WTC11 (cell line): ENCODE measurements around the gene TXNDC5. TPM values are rescaled to one million over a fixed set of nuclear protein-coding genes. Genes with fewer than 3 reads are reported as not detected.

Experiments used
- ATAC-seq: fragments of 200-7000 bp; cut with Tn5 transposase; 2 replicates; pipeline ENCODE4 v1.10.0; 2021; ENCODE audit warnings: mild to moderate bottlenecking, moderate library complexity
- CTCF ChIA-PET: fragments of 300-600 bp; sonication (Branson Sonifier 250); formaldehyde crosslinking; loops from one replicate; lab custom pipeline; 2021; ENCODE audit warnings: antibody characterized with exemption; lab: Charles Lee
- POLR2A ChIA-PET: fragments of 350-600 bp; sonication (Branson Sonifier 250); formaldehyde crosslinking; loops from one replicate; lab custom pipeline; 2021; ENCODE audit warnings: antibody characterized with exemption; lab: Charles Lee
- DNase-seq: peaks from one replicate; pipeline ENCODE4 v3.0.0; 2021; ENCODE audit warnings: low spot score
- H3K27ac Mint-ChIP-seq: 2 replicates; pipeline ENCODE4 v1.8.0; 2021; ENCODE audit warnings: mixed read lengths
- H3K27me3 Mint-ChIP-seq: 2 replicates; pipeline ENCODE4 v1.8.0; 2021; ENCODE audit warnings: low read depth, mild to moderate bottlenecking, moderate library complexity, mixed read lengths
- H3K36me3 Mint-ChIP-seq: 2 replicates; pipeline ENCODE4 v1.8.0; 2021; ENCODE audit warnings: mixed read lengths
- H3K4me1 Mint-ChIP-seq: 2 replicates; pipeline ENCODE4 v1.8.0; 2022; ENCODE audit warnings: mixed read lengths
- H3K4me3 Mint-ChIP-seq: 2 replicates; pipeline ENCODE4 v1.8.0; 2021; ENCODE audit warnings: mild to moderate bottlenecking, moderate library complexity, mixed read lengths
- H3K9me3 Mint-ChIP-seq: 2 replicates; pipeline ENCODE4 v1.8.0; 2021; ENCODE audit warnings: mixed read lengths
- ATF2 ChIP-seq: sonication (generic); formaldehyde crosslinking; IDR thresholded peaks from 2 replicates; pipeline ENCODE4 v1.8.1; 2022; ENCODE audit warnings: low read depth, missing genetic modification reagents, borderline replicate concordance
- ATF3 ChIP-seq: sonication (generic); formaldehyde crosslinking; conservative IDR thresholded peaks from 2 replicates; pipeline ENCODE4 v1.8.1; 2022; ENCODE audit warnings: mild to moderate bottlenecking, missing genetic modification reagents
- ATF6 ChIP-seq: sonication (generic); formaldehyde crosslinking; IDR thresholded peaks from 2 replicates; pipeline ENCODE4 v1.8.1; 2023; ENCODE audit warnings: mild to moderate bottlenecking, missing genetic modification reagents
- CREM ChIP-seq: sonication (generic); formaldehyde crosslinking; IDR thresholded peaks from 2 replicates; pipeline ENCODE4 v1.8.1; 2022; ENCODE audit warnings: mild to moderate bottlenecking, missing genetic modification reagents, moderate library complexity
- ELF4 ChIP-seq: sonication (generic); formaldehyde crosslinking; IDR thresholded peaks from 2 replicates; pipeline ENCODE4 v1.8.1; 2022; ENCODE audit warnings: low read depth, mild to moderate bottlenecking, moderate library complexity, missing genetic modification reagents
- FOXJ3 ChIP-seq: sonication (generic); formaldehyde crosslinking; IDR thresholded peaks from 2 replicates; pipeline ENCODE4 v1.9.0; 2021; ENCODE audit warnings: missing genetic modification reagents, mild to moderate bottlenecking, borderline replicate concordance
- FOXK1 ChIP-seq: sonication (generic); formaldehyde crosslinking; IDR thresholded peaks from 2 replicates; pipeline ENCODE4 v1.8.0; 2022; ENCODE audit warnings: mild to moderate bottlenecking, moderate library complexity, missing genetic modification reagents
- IRF1 ChIP-seq: sonication (generic); formaldehyde crosslinking; IDR thresholded peaks from 2 replicates; pipeline ENCODE4 v1.8.0; 2023; ENCODE audit warnings: missing genetic modification reagents
- NFYB ChIP-seq: sonication (generic); formaldehyde crosslinking; conservative IDR thresholded peaks from 2 replicates; pipeline ENCODE4 v1.8.0; 2022; ENCODE audit warnings: low read depth, missing genetic modification reagents
- NR2C2 ChIP-seq: sonication (generic); formaldehyde crosslinking; IDR thresholded peaks from 2 replicates; pipeline ENCODE4 v1.8.0; 2022; ENCODE audit warnings: mild to moderate bottlenecking, missing genetic modification reagents
- PRRX2 ChIP-seq: fragments of 250-450 bp; sonication (Bioruptor Pico); IDR thresholded peaks from 2 replicates; pipeline ENCODE4 v1.8.0; 2021; ENCODE audit warnings: mild to moderate bottlenecking
- RORB ChIP-seq: fragments of 250-450 bp; sonication (Bioruptor Pico); IDR thresholded peaks from 2 replicates; pipeline ENCODE4 v1.9.0; 2021; ENCODE audit warnings: mild to moderate bottlenecking
- TP53 ChIP-seq: sonication (generic); formaldehyde crosslinking; IDR thresholded peaks from 2 replicates; pipeline ENCODE4 v1.8.1; 2023; ENCODE audit warnings: mild to moderate bottlenecking, missing genetic modification reagents
- USF1 ChIP-seq: sonication (generic); formaldehyde crosslinking; IDR thresholded peaks from 2 replicates; pipeline ENCODE4 v1.8.0; 2022; ENCODE audit warnings: mild to moderate bottlenecking, missing genetic modification reagents
- ZNF425 ChIP-seq: fragments of 250-450 bp; sonication (Bioruptor Pico); conservative IDR thresholded peaks from 2 replicates; pipeline ENCODE4 v1.9.0; 2021; ENCODE audit warnings: mild to moderate bottlenecking
- ZNF532 ChIP-seq: fragments of 250-450 bp; sonication (Bioruptor Pico); IDR thresholded peaks from 2 replicates; pipeline ENCODE4 v1.9.0; 2021; ENCODE audit warnings: mild to moderate bottlenecking, borderline replicate concordance
- total RNA-seq: library from RNA; stranded (reverse); gene quantifications from 3 replicates; pipeline ENCODE4 v1.2.3, GENCODE V29; 2021

Gene TXNDC5
- total RNA-seq, 1 experiment from 2014 or later, result 141 TPM

- Mint-ChIP-seq H3K27ac (no peak overlapping the region), H3K36me3 (no peaks in the 10 kb centered on the region), H3K4me3 (no peak overlapping the region), H3K4me1 (peaks cover 11% of the 10 kb centered on the region), H3K9me3 (no peaks in the 10 kb centered on the region), H3K27me3 (no peaks in the 10 kb centered on the region)
- ATAC-seq (no peak), DNase-seq (no peak)
- no peak for TF ChIP-seq ATF2 (CRISPR knock-in tag)
- no peak for TF ChIP-seq FOXJ3 (CRISPR knock-in tag)
- TF ChIP-seq ELF4 (CRISPR knock-in tag), result no peak
- TF ChIP-seq ATF6 (CRISPR knock-in tag), result no peak
- no peak for TF ChIP-seq NR2C2 (CRISPR knock-in tag)
- no peak for TF ChIP-seq ATF3 (CRISPR knock-in tag)
- no peak for TF ChIP-seq TP53 (CRISPR knock-in tag)
- TF ChIP-seq ZNF532, result no peak
- no peak for TF ChIP-seq PRRX2
- TF ChIP-seq RORB (CRISPR knock-in tag), result no peak
- TF ChIP-seq USF1 (CRISPR knock-in tag), result no peak
- no peak for TF ChIP-seq CREM (CRISPR knock-in tag)
- TF ChIP-seq IRF1 (CRISPR knock-in tag), result no peak
- TF ChIP-seq ZNF425, result no peak
- no peak for TF ChIP-seq NFYB (CRISPR knock-in tag)
- no peak for TF ChIP-seq FOXK1 (CRISPR knock-in tag)
- CTCF ChIA-PET, result no interaction called here
- POLR2A ChIA-PET, result no interaction called here
Observed at GRCh38 chr6:7836371-7837026, 74.1 kb downstream of the TXNDC5 start.
